ENCODE results near the gene NIPSNAP2.
"Not testable (repeated sequence)": the region's sequence is repeated elsewhere in the genome, so short reads cannot be mapped to it uniquely, and the experiment has no call there.

NIPSNAP2 gene

GRCh38 chr7:55975988-55976633 lies 11.7 kb downstream of the NIPSNAP2 start:
- DNase-seq (ENCODE audit: low read depth) = no peak

DNA sequence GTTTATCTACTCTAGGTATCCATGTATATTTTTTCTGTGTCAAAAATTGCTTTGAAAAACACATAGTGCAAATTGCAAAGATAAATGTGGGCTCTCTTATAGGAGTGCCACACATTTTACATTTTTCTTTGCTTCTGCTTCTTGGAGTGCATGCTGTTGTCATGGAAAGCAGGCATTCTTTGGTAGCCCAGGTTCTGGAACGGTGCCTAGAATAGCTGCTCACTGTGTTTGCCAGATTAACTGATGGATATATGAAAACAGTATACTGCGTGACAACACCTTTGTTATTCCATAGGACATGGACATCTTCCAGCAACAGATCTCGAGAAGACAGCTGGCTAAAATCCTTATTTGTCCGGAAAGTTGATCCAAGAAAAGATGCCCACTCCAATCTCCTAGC lies 13.4 kb downstream of the NIPSNAP2 start:
- no peak for DNase-seq (ENCODE audit: low read depth)

GRCh38 chr7:55980266-55980665 lies 15.9 kb downstream of the NIPSNAP2 start:
- no peak for DNase-seq (ENCODE audit: low read depth)

DNA sequence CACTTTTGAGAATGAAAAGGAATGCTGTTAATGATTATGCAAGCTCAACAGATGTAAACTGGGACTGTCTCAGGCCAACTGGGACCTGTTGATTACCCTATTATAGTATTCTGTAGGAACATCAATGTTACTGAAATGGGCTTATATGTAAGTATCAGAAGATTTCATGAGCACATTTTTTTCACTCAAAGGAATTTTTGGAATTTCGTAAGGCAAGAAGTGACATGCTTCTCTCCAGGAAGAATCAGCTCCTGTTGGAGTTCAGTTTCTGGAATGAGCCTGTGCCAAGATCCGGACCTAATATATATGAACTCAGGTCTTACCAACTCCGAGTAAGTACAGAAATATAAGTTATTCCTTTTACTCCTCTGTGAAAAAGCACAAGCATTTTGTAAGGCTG lies 19.2 kb downstream of the NIPSNAP2 start:
- no peak for DNase-seq (ENCODE audit: low read depth)

DNA sequence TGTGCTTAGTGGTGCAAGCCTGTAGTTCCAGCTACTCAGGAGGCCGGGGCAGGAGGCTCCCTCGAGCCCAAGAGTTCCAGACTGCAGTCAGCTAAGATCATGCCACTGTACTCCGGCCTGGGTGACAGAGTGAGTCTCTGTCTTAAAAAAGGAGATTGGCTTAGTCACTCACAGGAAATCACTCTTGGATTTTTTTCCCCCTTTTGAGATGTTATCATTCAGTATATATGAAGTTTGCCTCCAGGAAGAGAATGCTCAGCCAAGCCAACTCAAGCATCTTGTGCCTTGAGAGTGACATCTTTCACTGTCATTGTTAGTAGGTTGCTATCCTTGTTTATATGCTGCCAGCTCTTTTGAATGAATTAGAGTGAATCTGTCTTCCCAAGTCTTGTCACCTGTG lies 28.0 kb downstream of the NIPSNAP2 start:
- DNase-seq (ENCODE audit: low read depth) = no peak

GRCh38 chr7:55996856-55997500 lies 32.6 kb downstream of the NIPSNAP2 start:
- no peak for DNase-seq (ENCODE audit: low read depth)

- DNase-seq (ENCODE audit: low read depth) = no peak
Measured at GRCh38 chr7:56003749-56004148, 39.4 kb downstream of the NIPSNAP2 start.

DNA sequence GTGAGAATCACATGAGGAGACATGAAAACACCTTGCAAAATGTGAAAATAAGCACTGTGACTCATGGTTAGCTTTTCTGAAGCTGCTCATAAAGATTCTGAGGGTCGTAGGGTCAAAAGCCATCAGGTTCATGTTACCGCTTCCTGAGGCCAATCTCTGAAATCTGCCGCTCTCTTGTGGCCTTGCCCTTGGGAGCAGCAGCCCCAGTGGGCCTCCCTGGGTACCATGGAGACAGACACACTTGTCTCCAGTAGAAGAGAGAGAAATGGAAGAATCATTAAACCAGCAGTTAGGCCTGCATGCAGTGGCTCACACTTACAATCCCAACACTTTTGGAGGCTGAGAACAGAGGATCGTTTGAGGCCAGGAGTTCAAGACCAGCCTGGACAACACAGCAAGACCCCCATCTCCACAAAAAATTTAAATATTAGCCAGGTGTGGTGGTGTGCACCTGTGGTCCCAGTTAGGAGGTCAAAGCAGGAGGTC lies 42.8 kb downstream of the NIPSNAP2 start:
- DNase-seq (ENCODE audit: low read depth) = no peak

GRCh38 chr7:56007891-56008290 lies 43.5 kb downstream of the NIPSNAP2 start:
- DNase-seq (ENCODE audit: low read depth) = no peak

DNA sequence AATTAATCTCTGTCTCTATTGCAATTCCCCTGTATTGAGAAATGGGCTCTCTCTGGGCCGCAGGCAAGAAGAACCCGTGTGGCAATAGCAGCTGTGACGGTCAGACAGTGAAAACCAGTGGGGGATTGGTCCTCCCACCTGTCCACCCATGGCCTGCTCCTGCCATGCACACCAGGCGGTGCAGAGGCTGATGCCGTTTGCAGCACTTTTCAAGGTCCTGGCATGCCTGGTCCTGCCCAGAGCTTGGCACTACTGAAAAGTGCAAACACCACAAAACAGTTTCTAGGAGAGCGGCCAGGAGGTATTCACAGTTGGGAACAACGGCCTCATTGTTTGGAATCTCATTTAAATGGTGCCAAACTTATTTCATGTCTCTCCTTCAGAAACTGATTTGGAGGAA lies 45.3 kb downstream of the NIPSNAP2 start:
- DNase-seq (ENCODE audit: low read depth) = no peak

GRCh38 chr7:56017015-56017414 lies 52.6 kb downstream of the NIPSNAP2 start:
- not testable (repeated sequence) for DNase-seq (ENCODE audit: low read depth)

DNA sequence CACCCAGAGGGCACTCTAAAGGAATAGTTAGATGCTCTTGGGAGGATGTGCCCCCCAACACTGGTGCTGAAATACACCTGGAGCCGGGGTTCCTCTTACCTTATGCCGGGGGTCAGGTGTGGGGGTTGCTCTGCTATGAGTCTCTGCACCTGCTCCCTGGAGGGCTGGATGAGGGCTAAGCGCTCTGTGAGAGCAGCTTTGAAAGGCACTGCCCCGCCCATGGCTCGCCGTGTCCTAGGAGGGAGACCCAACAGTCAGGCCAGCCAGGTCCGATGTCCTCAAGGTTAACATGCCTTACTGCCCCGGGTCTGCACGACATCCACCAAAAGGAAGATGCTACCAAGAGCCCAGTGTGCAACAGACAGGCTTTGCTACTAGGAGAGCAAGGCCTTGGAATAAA lies 55.1 kb downstream of the NIPSNAP2 start:
- no peak for DNase-seq (ENCODE audit: low read depth)

DNA sequence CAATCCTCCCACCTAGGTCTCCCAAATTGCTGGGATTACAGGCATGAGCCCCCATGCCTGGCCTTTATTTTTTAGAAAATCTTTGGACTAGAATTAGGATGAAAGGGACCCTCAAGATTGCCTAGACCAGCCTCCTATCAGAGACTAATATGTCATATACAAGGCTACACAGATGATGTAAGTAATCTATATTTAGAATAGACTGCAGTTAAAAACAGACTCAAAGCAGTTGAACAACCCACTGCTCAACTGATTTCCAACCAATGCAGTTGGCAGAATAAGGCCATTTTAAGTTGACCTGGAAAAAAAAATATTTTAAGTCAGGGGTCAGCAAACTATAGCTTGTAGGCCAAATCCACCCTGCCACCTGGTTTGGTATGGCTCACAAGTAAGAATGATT lies 59.1 kb downstream of the NIPSNAP2 start:
- no peak for DNase-seq (ENCODE audit: low read depth)

DNA sequence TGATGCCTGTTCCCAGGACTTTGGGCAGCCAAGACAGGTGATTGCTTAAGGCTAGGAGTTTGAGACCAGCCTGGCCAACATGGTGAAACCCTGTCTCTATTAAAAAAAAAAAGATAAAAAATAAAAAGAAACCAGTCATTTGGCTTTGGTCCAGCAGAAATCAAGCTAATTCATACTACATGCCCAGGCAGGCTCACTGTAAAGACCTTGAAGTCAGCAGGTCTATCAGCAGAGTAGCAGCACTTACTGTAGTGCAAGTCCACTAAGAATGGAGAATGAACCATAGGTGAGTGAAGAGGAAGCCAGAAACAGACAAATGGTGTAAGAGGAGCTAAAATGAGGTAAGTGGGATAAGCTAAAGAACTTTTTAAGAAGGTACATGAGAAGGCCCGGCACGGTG lies 62.2 kb downstream of the NIPSNAP2 start:
- no peak for DNase-seq (ENCODE audit: low read depth)

DNA sequence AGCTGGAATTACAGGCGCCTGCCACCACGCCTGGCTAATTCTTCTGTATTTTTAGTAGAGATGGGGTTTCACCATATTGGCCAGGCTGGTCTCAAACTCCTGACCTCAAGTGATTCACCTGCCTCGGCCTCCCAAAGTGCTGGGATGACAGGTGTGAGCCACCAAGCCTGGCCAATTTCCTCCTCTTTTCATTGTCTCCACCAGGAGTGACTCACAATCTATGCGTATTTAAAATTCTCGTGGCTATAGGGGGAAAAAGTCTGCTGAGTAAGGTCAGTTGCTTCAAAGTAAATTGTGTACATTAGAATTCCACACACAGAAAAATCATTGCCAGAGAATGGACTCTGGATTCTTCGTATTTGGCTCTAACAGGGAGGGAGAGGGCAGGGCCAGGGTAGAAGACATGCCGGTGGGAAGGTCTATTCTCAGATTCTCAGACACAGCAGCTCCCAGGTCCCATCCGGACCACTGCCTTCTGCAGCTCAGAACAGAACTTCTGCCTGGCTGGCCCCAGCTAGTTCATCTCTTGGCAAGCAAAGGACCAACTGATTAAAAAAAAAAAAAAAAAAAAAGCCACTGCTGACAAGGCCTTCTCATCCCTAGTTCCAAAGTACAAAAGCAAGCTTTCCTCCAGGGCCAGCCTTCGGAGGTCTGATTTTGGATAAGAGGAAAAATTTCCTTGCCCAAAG lies 64.7 kb downstream of the NIPSNAP2 start:
- DNase-seq (ENCODE audit: low read depth) = no peak

GRCh38 chr7:56030340-56030739 lies 66.0 kb downstream of the NIPSNAP2 start:
- no peak for DNase-seq (ENCODE audit: low read depth)

GRCh38 chr7:56031556-56031955 lies 67.2 kb downstream of the NIPSNAP2 start:
- not testable (repeated sequence) for DNase-seq (ENCODE audit: low read depth)

GRCh38 chr7:56032578-56032977 lies 68.2 kb downstream of the NIPSNAP2 start:
- not testable (repeated sequence) for DNase-seq (ENCODE audit: low read depth)

GRCh38 chr7:56033671-56034432 lies 69.5 kb downstream of the NIPSNAP2 start:
- DNase-seq (ENCODE audit: low read depth) = peak; percentile 56

GRCh38 chr7:56040730-56041129 lies 76.3 kb downstream of the NIPSNAP2 start:
- no peak for DNase-seq (ENCODE audit: low read depth)

DNA sequence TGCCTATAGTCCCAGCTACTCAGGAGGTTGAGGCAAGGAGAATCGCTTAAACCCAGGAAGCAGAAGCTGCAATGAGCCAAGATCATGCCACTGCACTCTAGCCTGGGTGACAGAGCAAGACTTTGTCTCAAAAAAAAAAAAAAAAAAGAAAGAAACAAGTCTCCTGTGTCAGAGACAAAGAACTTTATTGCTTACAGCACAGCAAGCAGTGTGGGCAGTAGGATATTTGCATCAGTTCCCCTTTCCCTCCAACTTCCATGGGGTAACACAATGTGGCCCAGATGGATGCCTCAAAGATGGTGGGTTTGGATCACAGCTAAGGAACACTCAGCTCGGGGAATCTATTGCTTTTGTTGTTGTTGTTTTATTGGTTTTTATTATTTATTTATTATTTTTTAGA lies 81.4 kb downstream of the NIPSNAP2 start:
- not testable (repeated sequence) for DNase-seq (ENCODE audit: low read depth)

DNA sequence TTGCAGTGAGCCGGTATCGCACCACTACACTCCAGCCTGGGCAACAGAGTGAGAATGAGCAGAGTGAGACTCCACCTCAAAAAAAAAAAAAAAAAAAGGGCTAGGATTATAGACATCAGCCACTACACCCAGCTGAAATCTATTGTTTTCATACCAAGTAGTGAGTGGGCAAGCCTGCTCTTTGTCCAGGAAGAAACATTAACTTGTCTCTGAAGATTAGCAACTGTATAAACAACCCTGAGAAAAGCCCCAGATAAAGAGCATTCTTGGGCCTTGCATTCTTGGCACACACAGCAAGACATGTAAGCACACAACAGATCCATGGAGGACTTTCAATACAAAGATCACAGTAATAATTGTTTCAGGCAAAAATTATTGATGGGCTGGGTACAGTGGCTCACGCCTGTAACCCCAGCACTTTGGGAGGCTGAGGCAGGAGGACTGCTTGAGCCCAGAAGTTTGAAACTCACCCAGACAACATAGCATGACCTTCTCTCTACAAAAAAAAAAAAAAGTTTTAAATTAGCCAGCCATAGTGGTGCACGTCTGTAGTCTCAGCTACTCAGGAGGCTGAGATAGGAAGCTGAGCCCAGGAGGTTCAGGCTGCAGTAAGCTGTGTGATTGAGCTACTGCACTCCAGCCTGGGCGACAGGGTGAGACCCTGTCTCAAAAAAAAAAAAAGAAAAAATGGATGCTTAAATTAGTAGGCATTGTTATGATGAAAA lies 82.5 kb downstream of the NIPSNAP2 start:
- DNase-seq (ENCODE audit: low read depth) = no peak

Data from activated T-helper 1 cell treated with Interleukin-2 at 50 U/mL for 16 hours (primary cell).